GM18951 (cell line): ENCODE data around the gene NFIA.

ENCODE experiments used
- POLR2A ChIP-seq: IDR thresholded peaks from 4 replicates; pipeline ENCODE4 v1.6.1; 2011; ENCODE audit warnings: mild to moderate bottlenecking; ENCODE audit not compliant: insufficient read length, insufficient read depth; ENCODE audit errors: extremely low read depth
- in situ Hi-C: fragments of 300-500 bp; cut with MboI; formaldehyde crosslinking; loops from one replicate; pipeline ENCODE4 v1.12.0; 2022; ENCODE audit warnings: low sequenced_read_pairs, mixed read lengths, inconsistent platforms; ENCODE audit not compliant: unreplicated experiment

The NFIA gene

GRCh38 chr1:61301824-61302657, 219.7 kb downstream of the NFIA start:
- in situ Hi-C loops = no loop called here
- TF ChIP-seq POLR2A = no peak

GRCh38 chr1:61307422-61308142, 225.2 kb downstream of the NFIA start:
- TF ChIP-seq POLR2A = no peak
- in situ Hi-C loops = no loop called here

GRCh38 chr1:61310057-61310456, 227.7 kb downstream of the NFIA start:
- no peak for TF ChIP-seq POLR2A
- in situ Hi-C loops = no loop called here

GRCh38 chr1:61310538-61310937, 228.2 kb downstream of the NFIA start:
- in situ Hi-C loops = no loop called here
- TF ChIP-seq POLR2A = no peak

GRCh38 chr1:61313906-61314422, 231.6 kb downstream of the NFIA start:
- TF ChIP-seq POLR2A = no peak
- in situ Hi-C loops = no loop called here

- TF ChIP-seq POLR2A = no peak
- in situ Hi-C loops = no loop called here
Observed at GRCh38 chr1:61315011-61315410, 232.7 kb downstream of the NFIA start.

- in situ Hi-C loops = no loop called here
- TF ChIP-seq POLR2A = no peak
Observed at GRCh38 chr1:61316493-61316892, 234.1 kb downstream of the NFIA start.

GRCh38 chr1:61318319-61319125, 236.2 kb downstream of the NFIA start:
- TF ChIP-seq POLR2A = no peak
- in situ Hi-C loops = no loop called here

GRCh38 chr1:61320575-61320974, 238.2 kb downstream of the NFIA start:
- in situ Hi-C loops = no loop called here
- TF ChIP-seq POLR2A = no peak

GRCh38 chr1:61322008-61322744, 239.8 kb downstream of the NFIA start:
- TF ChIP-seq POLR2A = no peak
- in situ Hi-C loops = no loop called here

- TF ChIP-seq POLR2A = no peak
- in situ Hi-C loops = no loop called here
Observed at GRCh38 chr1:61322769-61323168, 240.4 kb downstream of the NFIA start.

- TF ChIP-seq POLR2A = no peak
- in situ Hi-C loops = no loop called here
Observed at GRCh38 chr1:61323681-61324328, 241.4 kb downstream of the NFIA start.
